Fibroblast of skin of right biceps (primary cell): Measurements from ENCODE around the gene ANXA4.
"Not testable (repeated sequence)": the region's sequence is repeated elsewhere in the genome, so short reads cannot be mapped to it uniquely, and the experiment has no call there.

Experiments used
- DNase-seq: peaks from one replicate; pipeline ENCODE4 v3.0.0-alpha.2; 2013

ANXA4 gene

DNA sequence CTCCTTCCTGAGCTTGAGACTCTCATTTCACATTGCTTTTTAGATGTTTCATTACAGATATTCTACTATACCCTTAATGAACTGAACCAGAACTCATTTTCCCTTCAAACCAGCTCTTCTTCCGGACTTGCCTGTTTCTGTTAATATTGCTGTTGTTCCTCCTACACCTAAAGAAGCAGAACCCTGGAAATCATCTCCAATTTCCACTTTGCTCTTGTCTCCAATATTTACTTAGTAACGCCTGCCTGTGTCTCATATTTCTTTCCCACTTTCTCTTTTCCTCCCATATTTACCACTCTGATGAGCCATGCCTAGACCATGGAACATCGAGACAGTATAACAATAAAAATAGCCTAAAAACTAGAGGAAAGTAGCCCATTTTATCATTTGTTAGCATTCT lies 69.7 kb downstream of the ANXA4 start:
- no peak for DNase-seq

GRCh38 chr2:69815717-69816116 lies 73.8 kb downstream of the ANXA4 start:
- DNase-seq: no peak

DNA sequence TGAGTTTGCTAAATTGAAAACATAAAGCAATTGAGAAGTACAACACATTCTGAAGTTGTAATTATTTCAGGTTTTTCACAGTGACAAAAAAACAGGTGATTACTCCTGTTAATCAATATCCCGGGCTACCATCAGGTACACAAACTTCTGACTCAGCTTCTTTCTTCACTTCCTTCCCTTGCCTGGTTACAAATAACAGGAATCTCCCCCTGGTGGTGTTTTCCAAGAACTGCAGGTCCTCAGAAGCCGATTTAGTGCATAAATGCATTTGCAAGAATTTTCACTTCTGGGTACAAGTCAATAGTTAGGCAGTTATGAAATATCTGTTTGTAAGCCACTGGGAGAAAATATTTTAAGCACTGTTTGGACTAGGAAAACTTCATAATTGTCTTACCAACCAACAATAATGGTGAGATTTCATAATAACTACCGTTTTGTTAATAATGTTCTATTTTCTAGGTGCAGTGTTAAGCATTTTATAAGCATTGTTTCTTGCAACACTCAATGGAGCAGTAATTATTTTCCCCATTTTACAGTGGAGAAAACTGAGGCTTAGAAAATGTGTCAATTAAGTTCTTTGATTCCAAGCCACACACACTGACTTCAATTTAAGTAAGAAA lies 75.1 kb downstream of the ANXA4 start:
- DNase-seq: peak; percentile 82

GRCh38 chr2:69817729-69818501 lies 76.0 kb downstream of the ANXA4 start:
- DNase-seq: no peak

DNA sequence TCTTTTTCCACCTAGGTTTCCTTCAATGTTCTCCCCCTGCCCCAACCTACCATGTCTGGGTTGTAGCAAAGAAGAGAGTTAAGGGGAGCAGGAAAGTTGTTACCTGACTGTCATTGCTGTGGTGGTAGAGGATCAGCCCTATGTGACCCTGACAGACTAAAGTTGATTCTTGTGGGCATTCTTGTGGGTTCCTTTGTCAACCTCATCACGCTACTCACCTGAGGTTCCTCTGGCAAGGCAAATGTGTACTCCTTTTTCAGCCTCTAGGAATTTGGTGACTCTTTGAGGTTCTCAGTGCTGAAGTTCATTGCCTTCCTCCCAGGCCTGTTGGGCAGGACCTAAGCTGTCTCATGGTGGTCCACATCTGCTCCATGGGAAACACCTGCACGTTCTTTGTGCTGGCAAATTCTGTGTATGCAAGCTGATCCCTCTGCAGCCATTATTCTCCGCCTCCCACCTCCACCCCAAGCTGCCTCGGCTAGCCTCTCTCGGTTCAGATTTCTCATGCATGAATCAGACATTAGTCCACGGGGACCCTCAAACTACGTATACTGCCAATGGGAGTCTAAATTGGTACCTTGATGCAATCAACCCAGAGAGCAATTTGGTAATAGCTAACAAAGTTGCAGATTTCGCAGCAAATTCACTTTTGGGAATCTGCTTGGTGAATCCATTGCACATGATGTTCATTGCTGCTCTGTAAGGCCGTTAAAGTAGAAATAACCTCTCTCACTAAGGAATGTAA lies 86.0 kb downstream of the ANXA4 start:
- peak; percentile 45 for DNase-seq

- DNase-seq: no peak
These were observed 87.0 kb downstream of the ANXA4 start for GRCh38 chr2:69828938-69829255.

DNA sequence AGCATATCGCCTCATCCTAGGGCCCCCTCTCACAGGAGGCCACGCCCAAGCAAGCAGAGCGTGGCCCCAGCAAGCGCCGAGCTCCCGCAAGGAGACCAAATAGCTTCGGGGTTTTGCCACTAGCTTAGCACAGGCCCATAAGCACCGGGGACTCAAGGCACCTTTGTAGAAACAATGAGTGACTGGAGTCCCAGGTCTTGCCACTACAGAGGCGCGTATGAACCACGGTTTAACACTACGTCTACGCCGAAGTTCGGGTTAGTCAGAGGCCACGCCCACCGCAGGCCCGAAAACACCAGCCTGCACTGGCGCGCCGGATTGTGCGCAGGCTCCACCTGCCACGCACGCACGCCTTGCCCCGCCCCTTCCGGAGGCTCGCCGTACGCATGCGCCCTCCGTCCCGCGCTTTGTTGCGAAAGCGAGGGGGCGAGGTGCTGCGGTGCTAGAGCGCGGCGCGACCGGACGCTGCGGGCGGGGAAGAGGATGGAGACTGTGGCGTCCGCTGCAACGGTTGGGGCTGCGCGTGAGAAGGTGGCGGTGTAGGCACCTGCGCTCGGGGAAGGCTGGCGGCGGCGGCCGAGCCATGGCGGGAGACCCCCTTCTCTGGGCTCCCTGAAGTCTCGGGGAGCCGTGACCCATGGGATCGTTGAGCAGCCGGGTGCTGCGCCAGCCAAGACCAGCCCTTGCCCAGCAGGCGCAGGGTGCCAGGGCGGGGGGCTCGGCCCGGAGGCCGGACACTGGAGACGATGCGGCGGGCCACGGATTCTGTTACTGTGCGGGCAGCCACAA lies 87.5 kb downstream of the ANXA4 start, which contains the start of gene GMCL1:
TSS of gene GMCL1 (plus strand) at position 405 of the 789 bp plus-strand sequence. CDS start at position 638, 233 bp downstream.
- peak; percentile 96 for DNase-seq

GRCh38 chr2:69830045-69830905 lies 88.3 kb downstream of the ANXA4 start:
- DNase-seq: no peak

DNA sequence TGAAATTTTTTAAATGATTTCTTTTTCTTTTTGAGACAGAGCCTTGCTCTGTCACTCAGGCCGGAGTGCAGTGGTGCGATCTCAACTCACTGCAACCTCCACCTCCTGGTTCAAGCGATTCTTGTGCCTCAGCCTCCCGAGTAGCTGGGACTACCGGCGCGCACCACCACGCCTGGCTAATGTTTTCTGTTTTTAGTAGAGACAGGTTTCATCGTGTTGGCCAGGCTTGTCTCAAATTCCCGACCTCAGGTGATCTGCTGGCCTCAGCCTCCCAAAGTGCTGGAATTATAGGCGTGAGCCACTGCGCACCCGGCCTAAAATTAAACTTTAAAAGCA lies 88.9 kb downstream of the ANXA4 start:
- DNase-seq: not testable (repeated sequence)

DNA sequence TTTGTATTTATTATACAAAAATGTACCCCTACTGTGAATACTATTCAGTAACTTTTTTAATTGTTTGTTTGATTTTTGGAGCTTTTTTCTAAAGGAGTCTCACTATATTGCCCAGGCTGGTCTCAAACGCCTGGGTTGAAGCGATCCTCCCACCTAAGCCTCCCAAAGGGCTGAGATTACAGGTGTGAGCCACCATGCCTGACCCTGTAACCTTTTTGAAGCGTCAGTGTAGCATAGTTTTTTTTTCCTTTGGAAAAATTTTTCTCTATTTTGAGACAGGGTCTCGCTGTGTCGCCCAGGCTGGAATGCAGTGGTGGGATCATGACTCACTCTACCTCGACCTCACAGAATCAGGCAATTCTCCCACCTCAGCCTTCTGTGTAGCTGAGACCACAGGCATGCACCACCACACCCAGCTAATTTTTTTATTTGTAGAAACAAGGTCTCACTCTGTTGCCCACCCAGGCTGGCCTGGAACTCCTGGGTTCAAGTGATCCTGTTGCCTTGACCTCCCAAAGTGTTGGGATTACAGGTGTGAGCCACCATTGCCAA lies 89.5 kb downstream of the ANXA4 start:
- peak; percentile 48 for DNase-seq

GRCh38 chr2:69833752-69834151 lies 91.8 kb downstream of the ANXA4 start:
- no peak for DNase-seq

- DNase-seq: no peak
These were observed 93.7 kb downstream of the ANXA4 start for GRCh38 chr2:69835666-69836065.

- DNase-seq: no peak
These were observed 94.4 kb downstream of the ANXA4 start for GRCh38 chr2:69836316-69836715.

- no peak for DNase-seq
These were observed 95.6 kb downstream of the ANXA4 start for GRCh38 chr2:69837533-69837932.

GRCh38 chr2:69843993-69844392 lies 102.1 kb downstream of the ANXA4 start:
- no peak for DNase-seq

DNA sequence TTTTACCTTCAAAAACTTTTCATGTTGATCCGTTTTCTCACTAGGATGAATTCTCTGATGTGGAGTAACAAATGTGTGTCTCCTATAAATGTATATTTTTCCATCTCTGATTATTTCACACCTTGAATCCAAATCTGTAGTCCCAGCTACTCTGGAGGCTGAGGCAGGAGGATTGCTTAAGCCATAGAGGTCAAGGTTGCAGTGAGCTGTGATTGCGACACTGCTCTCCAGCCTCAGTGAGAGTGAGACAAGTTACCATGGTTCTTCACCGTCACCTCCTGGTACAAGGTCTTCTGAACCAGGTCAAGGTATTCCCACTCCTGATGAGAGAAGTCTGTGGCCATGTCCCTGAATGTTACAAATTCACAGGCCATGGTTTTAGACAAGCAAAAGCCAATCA lies 102.6 kb downstream of the ANXA4 start:
- DNase-seq: no peak

DNA sequence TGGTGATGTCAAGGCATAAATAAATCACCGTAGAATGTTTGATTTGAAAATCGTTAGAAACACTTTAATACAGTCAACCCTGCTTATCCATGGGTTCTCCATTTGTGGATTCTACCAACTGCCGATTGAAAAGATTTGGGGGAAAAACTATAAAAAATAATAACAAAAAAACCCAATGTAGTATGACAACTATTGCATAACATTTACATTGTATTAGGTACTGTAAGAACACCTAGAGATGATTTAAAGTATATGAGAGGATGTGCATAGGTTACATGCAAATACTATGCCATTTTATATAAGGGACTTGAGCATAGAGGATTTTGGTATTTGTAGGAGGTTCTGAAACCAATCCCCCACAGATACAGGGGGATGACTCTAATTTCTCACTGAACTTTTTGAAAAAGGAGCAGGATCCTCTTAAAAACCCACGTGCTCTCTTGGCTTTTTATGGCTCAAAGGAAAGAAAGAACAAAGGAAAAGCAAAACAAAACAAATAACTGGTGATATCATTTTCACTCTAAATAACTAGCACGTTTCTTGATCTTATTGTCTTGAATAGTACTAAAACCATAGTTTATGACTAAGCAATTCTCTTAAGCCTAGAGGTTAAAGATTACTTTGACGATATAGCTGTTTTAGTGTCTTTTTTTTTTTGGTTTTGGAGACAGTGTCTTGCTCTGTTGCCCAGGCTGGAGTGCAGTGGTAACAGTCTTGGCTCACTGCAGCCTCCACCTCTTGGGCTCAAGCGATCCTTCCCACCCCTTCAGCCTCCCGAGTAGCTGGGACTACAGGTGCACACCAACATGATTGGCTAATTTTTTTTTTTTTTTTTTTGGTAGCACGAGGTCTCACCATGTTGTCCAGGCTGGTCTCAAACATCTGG lies 104.5 kb downstream of the ANXA4 start:
- DNase-seq: no peak

DNA sequence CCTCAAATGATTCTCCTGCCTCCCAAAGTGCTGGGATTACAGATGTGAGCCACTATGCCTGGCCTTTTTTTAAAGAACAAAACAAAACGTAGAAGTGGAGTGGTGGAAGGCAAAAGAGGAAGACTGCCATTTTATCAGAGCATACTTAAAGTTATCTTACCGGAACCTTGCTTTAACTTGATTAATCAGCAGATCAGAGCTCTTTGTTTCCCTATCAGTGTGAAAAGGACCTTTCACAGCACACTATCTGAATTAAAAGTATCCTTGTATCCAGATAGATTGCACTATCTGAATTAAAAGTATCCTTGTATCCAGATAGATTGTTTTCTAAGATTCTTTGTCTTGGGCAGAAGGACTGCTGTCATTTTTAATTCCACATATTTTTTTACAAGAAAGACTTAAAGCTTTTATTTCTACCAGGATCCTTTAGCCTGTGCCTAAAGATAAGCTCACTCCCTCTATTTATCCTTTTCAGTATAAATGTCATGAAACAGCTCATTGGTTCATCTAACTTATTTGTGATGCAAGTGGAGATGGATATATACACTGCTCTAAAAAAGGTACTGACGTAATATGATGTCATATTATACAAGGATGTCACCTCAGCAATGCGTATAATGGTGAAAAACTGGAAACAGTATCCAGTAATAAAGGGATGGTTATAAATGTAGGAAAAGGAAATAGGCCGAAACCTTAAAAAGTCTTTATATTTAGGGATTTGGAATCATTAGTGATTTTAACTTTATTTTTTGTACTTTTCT lies 105.3 kb downstream of the ANXA4 start:
- no peak for DNase-seq

- no peak for DNase-seq
These were observed 106.4 kb downstream of the ANXA4 start for GRCh38 chr2:69848186-69848790.

- DNase-seq: no peak
These were observed 116.3 kb downstream of the ANXA4 start for GRCh38 chr2:69858261-69858660.
